Spleen (tissue), 11 donors: Measurements from ENCODE around the gene LDLRAD4. TPM values are rescaled to one million over a fixed set of nuclear protein-coding genes. Genes with fewer than 3 reads are reported as not detected.

Experiments
- DNase-seq: peaks from one replicate; pipeline ENCODE4 v3.0.0-alpha.2; 2020
- H3K27ac ChIP-seq, 8 donors: fragments of 200-600 bp; sonication (generic) in 7 of 8; 1 replicate in 4 of 8; 2 replicates in 4 of 8; pipeline versions ENCODE4 v1.5.0 to v1.8.0; 2016 to 2021; ENCODE audit warnings: inconsistent platforms in 4 of 8, mild to moderate bottlenecking in 4 of 8, moderate library complexity in 1 of 8
- H3K27me3 ChIP-seq, 7 donors: fragments of 200-600 bp; sonication (generic) in 6 of 7; replicated peaks in 1 of 7; 1 replicate in 4 of 7; 2 replicates in 3 of 7; pipeline versions ENCODE4 v1.5.0 to v1.8.0; 2016 to 2021; ENCODE audit warnings: inconsistent platforms in 3 of 7, mild to moderate bottlenecking in 1 of 7
- H3K36me3 ChIP-seq, 6 donors: fragments of 200-600 bp; sonication (generic) in 5 of 6; 1 replicate in 4 of 6; 2 replicates in 2 of 6; pipeline versions ENCODE4 v1.5.0 to v1.8.0; 2016 to 2021; ENCODE audit warnings: inconsistent platforms in 2 of 6
- H3K4me1 ChIP-seq, 6 donors: fragments of 200-600 bp; sonication (generic) in 5 of 6; 1 replicate in 3 of 6; 2 replicates in 3 of 6; pipeline versions ENCODE4 v1.5.0 to v1.8.0; 2016 to 2021; ENCODE audit warnings: inconsistent platforms in 3 of 6
- H3K4me3 ChIP-seq, 8 donors: fragments of 200-600 bp; sonication (generic) in 7 of 8; 1 replicate in 4 of 8; 2 replicates in 4 of 8; pipeline versions ENCODE4 v1.5.0 to v1.8.0; 2016 to 2021; ENCODE audit warnings: inconsistent platforms in 4 of 8, mild to moderate bottlenecking in 4 of 8, moderate library complexity in 2 of 8
- H3K9me3 ChIP-seq, 8 donors: fragments of 200-600 bp; sonication (generic) in 7 of 8; 1 replicate in 4 of 8; 2 replicates in 4 of 8; pipeline versions ENCODE4 v1.5.0 to v1.8.0; 2016 to 2021; ENCODE audit warnings: inconsistent platforms in 4 of 8
- CTCF ChIP-seq, 11 experiments: fragments of 200-600 bp in 7 of 11; fragments of 450-650 bp in 4 of 11; sonication (generic) in 4 of 11; IDR thresholded peaks in 8 of 11; conservative IDR thresholded peaks in 3 of 11; 1 replicate in 7 of 11; 2 replicates in 4 of 11; pipeline versions ENCODE4 v1.4.0 to v1.8.0; 2016 to 2021; ENCODE audit warnings: antibody characterized with exemption in 11 of 11, inconsistent platforms in 4 of 11, mild to moderate bottlenecking in 1 of 11
- POLR2A ChIP-seq, 3 donors: fragments of 450-650 bp; IDR thresholded peaks; one replicate each; pipeline ENCODE4 v1.5.1; 2017; ENCODE audit warnings: antibody characterized with exemption in 3 of 3, mild to moderate bottlenecking in 1 of 3
- POLR2AphosphoS5 ChIP-seq, 3 donors: sonication (generic); formaldehyde crosslinking; IDR thresholded peaks; one replicate each; pipeline ENCODE4 v1.5.1; 2017; ENCODE audit warnings: antibody characterized with exemption in 3 of 3
- WGBS, 5 donors: extraction: QIAGEN DNeasy Blood & Tissue Kit in 3 of 5; methylation state at CpG; one replicate each; pipeline versions ENCODE4 v1.1.5 to v1.1.7; 2013 to 2018; 5-methylcytosine and 5-hydroxymethylcytosine counted together
- intact Hi-C: fragments of 100-400 bp; cut with DNase I; formaldehyde crosslinking; loops from one replicate; pipeline ENCODE4 v1.15.0; 2023; ENCODE audit warnings: low total_unique reads
- polyA plus RNA-seq, 3 donors: library from polyadenylated mRNA; stranded (reverse); fragments of 200-250 nt; gene quantifications; one replicate each; pipeline ENCODE4 v1.2.1, GENCODE V29; 2013
- total RNA-seq, 7 donors: library from RNA; depleted of rRNA in 3 of 7; stranded (reverse); fragments of >200 nt in 3 of 7; fragmentation: NEBNext Ultra II Directional in 4 of 7; extraction: Animal tissue kit (Norgen Biotek cat#: 25700) in 4 of 7; gene quantifications; one replicate each; pipeline versions ENCODE4 v1.1.0 to v1.2.1, GENCODE V29; 2016 to 2021
- donor health status: healthy with polysubstance abuse.
- donor health status: DM: no; HTN: no; CAD: no; lungs with moderate emphysema.
- donor health status: DM: no; HTN: no; CAD: no.
- donor health status: Bipolar disorder and iron deficiency.
- donor health status: healthy.
- donor health status: DM: no; HTN: no; CAD: no.
- donor health status: DM: yes; HTN: yes; CAD: no.

Gene LDLRAD4
- total and polyA plus RNA-seq, 10 donors = 4.5 to 80.8 (median 46.4) TPM

- WGBS, 5 donors = 79 to 95% (median 89%) methylated on average over 4 of the region's 4 CpGs
- intact Hi-C loops = no loop called here
- Histone ChIP-seq H3K27ac (no peak overlapping the region), H3K4me1 (peaks cover 14 to 61% (median 39%) of the 10 kb centered on the region in 6 donors), H3K36me3 (no peaks in the 10 kb centered on the region), H3K4me3 (no peak overlapping the region), H3K27me3 (no peaks in the 10 kb centered on the region), H3K9me3 (no peaks in the 10 kb centered on the region)
- DNase-seq = no peak
- no peak for TF ChIP-seq POLR2AphosphoS5 (IDR thresholded peaks at IDR 0.05)
- TF ChIP-seq POLR2A (IDR thresholded peaks at IDR 0.05) = no peak
- no peak for TF ChIP-seq CTCF (IDR thresholded peaks at IDR 0.05 in 8 of 11, conservative IDR thresholded peaks at IDR 0.05 in 3 of 11)
Measured at GRCh38 chr18:13374096-13374467, 155.5 kb downstream of the LDLRAD4 start.

- Histone ChIP-seq H3K9me3 (no peaks in the 10 kb centered on the region), H3K27me3 (no peaks in the 10 kb centered on the region), H3K4me3 (no peak overlapping the region), H3K36me3 (no peaks in the 10 kb centered on the region), H3K27ac (peak overlapping the region in 5 of 8 donors; percentile 37 to 60 (median 44)), H3K4me1 (peaks cover 14 to 64% (median 39%) of the 10 kb centered on the region in 6 donors)
- WGBS, 5 donors = 78 to 89% (median 82%) methylated on average over 17 of the region's 17 CpGs
- intact Hi-C loops = no loop called here
- no peak for DNase-seq
- TF ChIP-seq POLR2A (IDR thresholded peaks at IDR 0.05) (no peak), POLR2AphosphoS5 (IDR thresholded peaks at IDR 0.05) (no peak), CTCF (IDR thresholded peaks at IDR 0.05 in 8 of 11, conservative IDR thresholded peaks at IDR 0.05 in 3 of 11) (no peak)
Measured at GRCh38 chr18:13374468-13375301, 156.1 kb downstream of the LDLRAD4 start.

- intact Hi-C loops = no loop called here
- TF ChIP-seq POLR2AphosphoS5 (IDR thresholded peaks at IDR 0.05) (peak; percentile 33 to 63 (median 47)), CTCF (IDR thresholded peaks at IDR 0.05 in 8 of 11, conservative IDR thresholded peaks at IDR 0.05 in 3 of 11) (no peak)
- peaks cover 14 to 73% (median 39%) of the 10 kb centered on the region in 6 donors for H3K4me1 ChIP-seq
- peak overlapping the region; percentile 35 to 60 (median 46) for H3K27ac ChIP-seq
- H3K27me3 ChIP-seq = no peaks in the 10 kb centered on the region
- H3K9me3 ChIP-seq = no peaks in the 10 kb centered on the region
- no peak for DNase-seq
- no peak overlapping the region for H3K4me3 ChIP-seq
- 68 to 76% (median 73%) methylated on average over 19 of the region's 19 CpGs for WGBS, 5 donors
- H3K36me3 ChIP-seq = no peaks in the 10 kb centered on the region
Measured at GRCh38 chr18:13375302-13376255, 157.0 kb downstream of the LDLRAD4 start.
